ENCODE results near the gene MAP1B.

DNA sequence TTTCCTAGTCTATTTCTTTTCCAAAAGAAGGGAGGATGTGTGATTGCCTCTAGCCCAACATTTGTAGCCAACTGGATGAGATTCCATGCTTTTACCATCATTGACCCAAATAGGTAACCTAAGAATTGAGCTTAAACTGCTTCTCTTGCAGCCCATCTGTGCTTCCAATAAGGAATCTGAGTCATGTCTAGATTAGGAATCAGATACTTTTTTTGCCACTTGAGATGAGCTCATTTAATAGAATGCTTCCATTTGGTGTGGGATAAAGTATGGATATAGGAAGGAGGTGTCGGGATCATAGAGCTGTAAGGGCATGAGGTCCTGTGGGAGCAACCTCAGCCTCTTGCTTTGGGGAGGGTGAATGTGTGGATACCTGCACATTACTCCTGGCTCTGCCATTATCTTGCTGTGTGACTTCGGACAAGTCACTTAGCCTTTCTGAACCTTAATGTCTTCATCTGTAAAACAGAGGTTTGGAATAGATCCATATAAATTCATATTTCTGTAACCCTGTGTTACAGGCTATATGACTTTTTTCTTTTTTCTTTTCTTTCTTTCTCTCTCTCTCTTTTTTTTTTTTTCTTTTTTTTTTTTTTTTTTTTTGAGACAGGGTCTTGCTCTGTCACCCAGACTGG, 56.2 kb downstream of the MAP1B start:
- TF ChIP-seq CTCF (IDR thresholded peaks at IDR 0.05) (no peak), EZH2 (IDR thresholded peaks at IDR 0.05) (no peak), EZH2phosphoT487 (IDR thresholded peaks at IDR 0.05) (no peak)
